ENCODE measurements around the gene HOMER3. TPM values are rescaled to one million over a fixed set of nuclear protein-coding genes. Genes with fewer than 3 reads are reported as not detected.
A peak's percentile ranks its signal among the peaks of the same experiment; 100 is the strongest.

Gene HOMER3
- total and polyA plus RNA-seq, 11 donors = 13.6 to 36.8 (median 20.8) TPM

GRCh38 chr19:18987456-18987855 lies 46.4 kb upstream of the HOMER3 start:
- intact Hi-C loops (cut with DNase I) = loop anchor here in 4 of 10 donors (5.0 to 10.0 kb wide), 2 partner anchors 45 to 93 kb away; partner anchors contain the start of genes CERS1 (in 2 of the 4) and HOMER3 (in 2 of the 4)
- peaks cover 0 to 26% (median 1%) of the 10 kb centered on the region in 12 donors for H3K4me1 ChIP-seq
- H3K27ac ChIP-seq = no peak overlapping the region
- no peaks in the 10 kb centered on the region for H3K9me3 ChIP-seq
- peaks cover 0 to 2% (median 0%) of the 10 kb centered on the region in 9 donors for H3K27me3 ChIP-seq
- 63 to 67% (median 65%) methylated on average over 4 of the region's 4 CpGs for WGBS, 4 donors
- no peak for ATAC-seq
- peaks cover 0 to 20% (median 1%) of the 10 kb centered on the region in 9 donors for H3K36me3 ChIP-seq
- H3K4me3 ChIP-seq = no peak overlapping the region
- TF ChIP-seq POLR2A (IDR thresholded peaks at IDR 0.05) (no peak), CTCF (IDR thresholded peaks at IDR 0.05) (no peak)
- DNase-seq = no peak

GRCh38 chr19:18985257-18985656 lies 44.2 kb upstream of the HOMER3 start:
- peak in 3 of 5 donors; percentile 33 to 43 (median 41) for DNase-seq
- intact Hi-C loops (cut with DNase I) = loop anchor here in 4 of 10 donors (5.0 to 10.0 kb wide), 2 partner anchors 43 to 90 kb away; partner anchors contain the start of genes CERS1 (in 2 of the 4) and HOMER3 (in 2 of the 4)
- Histone ChIP-seq H3K36me3 (peaks cover 0 to under 1% (median 0%) of the 10 kb centered on the region in 9 donors), H3K4me3 (peak overlapping the region in 1 of 12 donors; percentile 1), H3K27ac (peak overlapping the region in 4 of 12 donors; percentile 11 to 63 (median 32)), H3K9me3 (no peaks in the 10 kb centered on the region), H3K4me1 (peaks cover 0 to 25% (median 1%) of the 10 kb centered on the region in 12 donors), H3K27me3 (peaks cover 0 to 8% (median 0%) of the 10 kb centered on the region in 9 donors)
- peak in 1 of 4 donors; percentile 59 for ATAC-seq
- TF ChIP-seq POLR2A (IDR thresholded peaks at IDR 0.05) (no peak), CTCF (IDR thresholded peaks at IDR 0.05) (no peak)
- 43 to 55% (median 45%) methylated on average over 7 of the region's 7 CpGs for WGBS, 4 donors

GRCh38 chr19:18984251-18984650 lies 43.2 kb upstream of the HOMER3 start:
- intact Hi-C loops (cut with DNase I) = loop anchor here in 2 of 10 donors (10.0 kb wide), 1 partner anchor 89 kb away; the partner anchor contains the start of gene CERS1 (in 2 of the 2)
- Histone ChIP-seq H3K4me1 (peaks cover 0 to 25% (median 1%) of the 10 kb centered on the region in 12 donors), H3K4me3 (no peak overlapping the region), H3K9me3 (no peaks in the 10 kb centered on the region), H3K27ac (peak overlapping the region in 1 of 12 donors; percentile 63), H3K27me3 (peaks cover 0 to 8% (median 0%) of the 10 kb centered on the region in 9 donors), H3K36me3 (no peaks in the 10 kb centered on the region)
- TF ChIP-seq CTCF (IDR thresholded peaks at IDR 0.05) (no peak), POLR2A (IDR thresholded peaks at IDR 0.05) (no peak)
- ATAC-seq (no peak), DNase-seq (no peak)
- WGBS, 4 donors = 69 to 82% (median 81%) methylated on average over 3 of the region's 3 CpGs

GRCh38 chr19:18982669-18983068 lies 41.7 kb upstream of the HOMER3 start:
- Histone ChIP-seq H3K4me3 (no peak overlapping the region), H3K4me1 (peaks cover 0 to 25% (median 1%) of the 10 kb centered on the region in 12 donors), H3K27ac (no peak overlapping the region), H3K27me3 (peaks cover 0 to 8% (median 0%) of the 10 kb centered on the region in 9 donors), H3K36me3 (no peaks in the 10 kb centered on the region), H3K9me3 (no peaks in the 10 kb centered on the region)
- no peak for TF ChIP-seq POLR2A (IDR thresholded peaks at IDR 0.05)
- no peak for TF ChIP-seq CTCF (IDR thresholded peaks at IDR 0.05)
- no peak for ATAC-seq
- no peak for DNase-seq
- intact Hi-C loops (cut with DNase I) = loop anchor here in 2 of 10 donors (10.0 kb wide), 1 partner anchor 88 kb away; the partner anchor contains the start of gene CERS1 (in 2 of the 2)
- WGBS, 4 donors = 72 to 85% (median 80%) methylated on average over 2 of the region's 2 CpGs

Data from heart left ventricle (tissue), 16 donors.